Body of pancreas (tissue), 4 donors: ENCODE measurements around the gene GATA1.

Source experiments
- CTCF ChIP-seq, 7 experiments: fragments of 450-650 bp in 4 of 7; fragments of 200-600 bp in 3 of 7; sonication (generic) in 3 of 7; IDR thresholded peaks; one replicate each; pipeline ENCODE4 v1.5.1; 2016 to 2019; ENCODE audit warnings: antibody characterized with exemption in 7 of 7
- POLR2A ChIP-seq, 3 donors: fragments of 450-650 bp; IDR thresholded peaks; one replicate each; pipeline ENCODE4 v1.6.1; 2016; ENCODE audit warnings: antibody characterized with exemption in 3 of 3, mild to moderate bottlenecking in 2 of 3

GRCh38 chrX:48818866-48819265 lies 32.5 kb downstream of the GATA1 start:
- TF ChIP-seq CTCF (IDR thresholded peaks at IDR 0.05) (no peak), POLR2A (IDR thresholded peaks at IDR 0.05) (no peak)
